ENCODE data around the gene CTPS2.

The CTPS2 gene

DNA sequence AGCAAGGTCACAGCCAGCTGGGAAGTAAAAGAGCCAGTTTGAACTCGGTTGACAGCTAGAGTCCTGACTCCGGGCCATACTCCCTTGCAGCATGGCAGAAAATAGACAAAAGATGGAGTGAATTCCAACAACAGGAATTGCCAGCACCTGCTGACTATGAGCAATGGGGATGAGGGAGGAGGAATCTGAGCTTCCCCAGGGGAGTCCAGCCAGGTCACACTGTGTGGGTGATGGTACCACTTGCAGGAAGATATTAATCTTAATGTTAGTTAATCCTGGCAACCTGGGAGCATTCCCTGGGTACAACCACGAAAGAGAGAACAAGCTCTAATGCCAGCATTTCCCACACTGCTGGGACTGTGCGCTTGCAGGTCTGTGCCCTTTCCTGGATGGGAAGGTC, 110.6 kb downstream of the CTPS2 start:
- Histone ChIP-seq H2BK15ac (replicated peaks; ENCODE audit: low read depth) (no peak overlapping the region), H3K4me3 (ENCODE audit: low read length) (no peak overlapping the region), H3K4ac (ENCODE audit: low read depth, low read length) (no peak overlapping the region), H2BK120ac (ENCODE audit: low read depth, low read length) (no peak overlapping the region), H3K23ac (ENCODE audit: low read length) (no peak overlapping the region), H3K79me1 (ENCODE audit: low read length) (no peaks in the 10 kb centered on the region), H2BK5ac (ENCODE audit: low read length) (no peak overlapping the region), H4K8ac (ENCODE audit: low read depth, low read length) (no peak overlapping the region), H4K5ac (ENCODE audit: low read length) (no peak overlapping the region), H3K27me3 (ENCODE audit: insufficient read depth, low read length, poor library complexity) (no peaks in the 10 kb centered on the region), H3K4me2 (ENCODE audit: low read length) (no peak overlapping the region), H3K9ac (ENCODE audit: low read length) (no peak overlapping the region), H3K56ac (ENCODE audit: low read length) (no peak overlapping the region), H3K27ac (ENCODE audit: low read depth, low read length) (no peak overlapping the region), H3K36me3 (ENCODE audit: control insufficient read depth, insufficient read depth, low read length) (no peaks in the 10 kb centered on the region), H2AK5ac (ENCODE audit: low read length) (no peak overlapping the region), H3K18ac (ENCODE audit: low read length) (no peak overlapping the region), H3K79me2 (ENCODE audit: control insufficient read depth, insufficient read depth, low read length) (no peaks in the 10 kb centered on the region), H3K4me1 (ENCODE audit: control insufficient read depth, low read depth, low read length) (no peaks in the 10 kb centered on the region)
- WGBS (ENCODE audit: extremely low coverage, insufficient coverage, low lambda C conversion rate): no CpG with 5 or more reads among the region's 4 CpGs
- no peak for DNase-seq

DNA sequence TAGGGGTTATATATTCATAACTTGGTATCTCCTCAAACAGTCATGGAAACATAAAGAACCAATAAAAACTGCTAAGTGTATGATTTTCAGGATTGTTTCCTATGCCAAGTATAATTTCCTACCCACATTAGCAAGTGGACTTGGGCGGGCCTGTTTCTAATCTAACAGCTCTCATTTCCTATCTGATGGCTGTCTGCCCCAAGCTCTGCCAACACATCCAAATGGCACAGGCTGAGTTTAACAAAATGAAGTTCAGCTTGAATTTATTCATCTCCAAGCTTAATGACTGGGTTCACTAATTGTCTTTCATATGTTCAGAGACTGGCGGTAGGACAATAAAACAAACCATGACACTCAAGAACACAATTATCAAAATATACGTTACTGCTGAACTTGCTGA, 118.0 kb downstream of the CTPS2 start:
- no peak overlapping the region for H3K4ac ChIP-seq (ENCODE audit: low read depth, low read length)
- H2BK5ac ChIP-seq (ENCODE audit: low read length): no peak overlapping the region
- no peak overlapping the region for H3K9ac ChIP-seq (ENCODE audit: low read length)
- H3K79me2 ChIP-seq (ENCODE audit: control insufficient read depth, insufficient read depth, low read length): no peaks in the 10 kb centered on the region
- no peaks in the 10 kb centered on the region for H3K36me3 ChIP-seq (ENCODE audit: control insufficient read depth, insufficient read depth, low read length)
- no peak overlapping the region for H3K4me3 ChIP-seq (ENCODE audit: low read length)
- no peaks in the 10 kb centered on the region for H3K79me1 ChIP-seq (ENCODE audit: low read length)
- H3K23ac ChIP-seq (ENCODE audit: low read length): no peak overlapping the region
- WGBS (ENCODE audit: extremely low coverage, insufficient coverage, low lambda C conversion rate): no CpG with 5 or more reads among the region's 3 CpGs
- H2BK120ac ChIP-seq (ENCODE audit: low read depth, low read length): no peak overlapping the region
- no peak overlapping the region for H3K27ac ChIP-seq (ENCODE audit: low read depth, low read length)
- no peak overlapping the region for H3K4me2 ChIP-seq (ENCODE audit: low read length)
- H4K5ac ChIP-seq (ENCODE audit: low read length): no peak overlapping the region
- H3K18ac ChIP-seq (ENCODE audit: low read length): no peak overlapping the region
- no peak overlapping the region for H4K8ac ChIP-seq (ENCODE audit: low read depth, low read length)
- no peak overlapping the region for H2BK15ac ChIP-seq (replicated peaks; ENCODE audit: low read depth)
- H3K56ac ChIP-seq (ENCODE audit: low read length): no peak overlapping the region
- no peak overlapping the region for H2AK5ac ChIP-seq (ENCODE audit: low read length)
- no peaks in the 10 kb centered on the region for H3K4me1 ChIP-seq (ENCODE audit: control insufficient read depth, low read depth, low read length)
- no peaks in the 10 kb centered on the region for H3K27me3 ChIP-seq (ENCODE audit: insufficient read depth, low read length, poor library complexity)
- DNase-seq: no peak

DNA sequence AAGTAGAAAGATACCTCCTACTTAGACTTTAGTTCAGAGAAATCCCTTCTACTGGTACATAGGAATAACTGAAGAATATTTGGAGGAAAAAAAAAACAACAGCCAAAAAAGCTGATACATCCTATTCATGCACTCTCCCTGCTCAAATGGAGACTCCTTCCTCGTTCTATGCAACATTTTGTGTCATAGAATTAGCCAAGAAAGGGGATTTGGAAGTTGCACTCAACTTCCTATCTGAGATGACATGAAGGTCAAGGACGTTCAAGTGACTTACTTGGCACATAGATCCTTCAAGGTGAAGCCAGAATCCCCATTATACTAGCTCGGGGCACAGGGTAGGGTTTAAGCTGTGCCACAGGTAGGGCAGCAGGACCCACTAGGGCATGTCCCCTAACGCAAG, 118.7 kb downstream of the CTPS2 start:
- no peak overlapping the region for H3K18ac ChIP-seq (ENCODE audit: low read length)
- H2AK5ac ChIP-seq (ENCODE audit: low read length): no peak overlapping the region
- no peak overlapping the region for H3K4me3 ChIP-seq (ENCODE audit: low read length)
- H3K23ac ChIP-seq (ENCODE audit: low read length): no peak overlapping the region
- H3K27me3 ChIP-seq (ENCODE audit: insufficient read depth, low read length, poor library complexity): no peaks in the 10 kb centered on the region
- no peaks in the 10 kb centered on the region for H3K79me2 ChIP-seq (ENCODE audit: control insufficient read depth, insufficient read depth, low read length)
- no peaks in the 10 kb centered on the region for H3K79me1 ChIP-seq (ENCODE audit: low read length)
- no peaks in the 10 kb centered on the region for H3K36me3 ChIP-seq (ENCODE audit: control insufficient read depth, insufficient read depth, low read length)
- no peak overlapping the region for H4K5ac ChIP-seq (ENCODE audit: low read length)
- no peak overlapping the region for H3K4ac ChIP-seq (ENCODE audit: low read depth, low read length)
- H3K4me1 ChIP-seq (ENCODE audit: control insufficient read depth, low read depth, low read length): no peaks in the 10 kb centered on the region
- H4K8ac ChIP-seq (ENCODE audit: low read depth, low read length): no peak overlapping the region
- WGBS (ENCODE audit: extremely low coverage, insufficient coverage, low lambda C conversion rate): no CpG with 5 or more reads among the region's 4 CpGs
- no peak overlapping the region for H3K4me2 ChIP-seq (ENCODE audit: low read length)
- no peak overlapping the region for H2BK120ac ChIP-seq (ENCODE audit: low read depth, low read length)
- no peak overlapping the region for H3K56ac ChIP-seq (ENCODE audit: low read length)
- no peak overlapping the region for H3K27ac ChIP-seq (ENCODE audit: low read depth, low read length)
- DNase-seq: no peak
- H2BK15ac ChIP-seq (replicated peaks; ENCODE audit: low read depth): no peak overlapping the region
- no peak overlapping the region for H3K9ac ChIP-seq (ENCODE audit: low read length)
- H2BK5ac ChIP-seq (ENCODE audit: low read length): no peak overlapping the region

DNA sequence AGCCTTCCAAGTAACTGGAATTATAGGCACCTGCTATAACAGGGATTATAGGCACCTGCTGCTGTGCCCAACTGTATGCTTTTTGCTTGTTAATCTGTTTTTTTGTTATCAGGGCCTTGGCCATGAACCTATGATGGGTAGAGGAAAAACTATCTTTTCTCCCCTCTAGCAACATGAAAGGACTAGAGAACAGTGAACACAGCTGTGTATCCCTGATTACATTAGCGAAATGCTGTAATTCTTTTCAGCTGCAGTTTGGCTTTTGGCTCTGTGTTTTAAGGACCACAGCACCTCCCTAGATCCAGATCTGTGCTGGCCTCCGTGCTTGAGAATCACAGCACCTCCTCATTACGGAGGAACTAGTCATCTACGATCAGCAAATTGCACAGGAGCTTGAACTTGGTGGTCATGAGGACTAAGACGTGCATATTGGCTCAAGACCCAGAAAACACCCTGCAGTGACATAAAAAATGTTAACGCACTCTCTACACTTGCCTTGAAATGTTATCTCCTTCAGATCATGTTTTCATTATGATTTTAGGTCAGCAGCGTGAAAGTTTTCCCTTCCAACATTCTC, 120.2 kb downstream of the CTPS2 start:
- DNase-seq: no peak
- no peak overlapping the region for H3K27ac ChIP-seq (ENCODE audit: low read depth, low read length)
- H2AK5ac ChIP-seq (ENCODE audit: low read length): no peak overlapping the region
- no CpG with 5 or more reads among the region's 7 CpGs for WGBS (ENCODE audit: extremely low coverage, insufficient coverage, low lambda C conversion rate)
- H3K27me3 ChIP-seq (ENCODE audit: insufficient read depth, low read length, poor library complexity): no peaks in the 10 kb centered on the region
- H3K79me1 ChIP-seq (ENCODE audit: low read length): no peaks in the 10 kb centered on the region
- no peak overlapping the region for H2BK15ac ChIP-seq (replicated peaks; ENCODE audit: low read depth)
- H3K56ac ChIP-seq (ENCODE audit: low read length): no peak overlapping the region
- no peaks in the 10 kb centered on the region for H3K79me2 ChIP-seq (ENCODE audit: control insufficient read depth, insufficient read depth, low read length)
- H3K9ac ChIP-seq (ENCODE audit: low read length): no peak overlapping the region
- H3K4me3 ChIP-seq (ENCODE audit: low read length): no peak overlapping the region
- H3K18ac ChIP-seq (ENCODE audit: low read length): no peak overlapping the region
- no peaks in the 10 kb centered on the region for H3K36me3 ChIP-seq (ENCODE audit: control insufficient read depth, insufficient read depth, low read length)
- no peak overlapping the region for H3K4me2 ChIP-seq (ENCODE audit: low read length)
- H3K23ac ChIP-seq (ENCODE audit: low read length): no peak overlapping the region
- H2BK120ac ChIP-seq (ENCODE audit: low read depth, low read length): no peak overlapping the region
- no peaks in the 10 kb centered on the region for H3K4me1 ChIP-seq (ENCODE audit: control insufficient read depth, low read depth, low read length)
- H2BK5ac ChIP-seq (ENCODE audit: low read length): no peak overlapping the region
- no peak overlapping the region for H4K8ac ChIP-seq (ENCODE audit: low read depth, low read length)
- H3K4ac ChIP-seq (ENCODE audit: low read depth, low read length): no peak overlapping the region
- no peak overlapping the region for H4K5ac ChIP-seq (ENCODE audit: low read length)

DNA sequence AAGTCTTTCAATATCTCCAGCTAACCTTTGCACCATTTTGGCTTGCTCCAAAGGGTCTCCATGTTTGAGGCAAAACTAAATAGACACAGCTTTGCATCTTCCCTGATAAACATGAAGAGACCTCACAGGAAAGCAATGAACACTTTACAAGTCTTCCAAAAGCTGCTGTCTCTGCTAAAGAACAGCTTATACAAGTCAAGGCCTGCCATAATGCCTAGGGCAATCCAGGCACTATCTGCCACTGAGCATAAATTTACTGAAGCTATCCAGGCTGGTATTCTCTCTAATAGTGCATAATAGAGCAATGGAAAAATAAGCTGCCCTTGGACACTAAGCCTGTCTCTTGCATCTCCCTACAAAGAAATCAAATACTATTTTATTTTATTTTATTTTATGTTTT, 122.6 kb downstream of the CTPS2 start:
- H2BK5ac ChIP-seq (ENCODE audit: low read length): no peak overlapping the region
- no peaks in the 10 kb centered on the region for H3K36me3 ChIP-seq (ENCODE audit: control insufficient read depth, insufficient read depth, low read length)
- no peak overlapping the region for H2AK5ac ChIP-seq (ENCODE audit: low read length)
- H3K27me3 ChIP-seq (ENCODE audit: insufficient read depth, low read length, poor library complexity): no peaks in the 10 kb centered on the region
- no peak overlapping the region for H3K4me2 ChIP-seq (ENCODE audit: low read length)
- H3K4me1 ChIP-seq (ENCODE audit: control insufficient read depth, low read depth, low read length): no peaks in the 10 kb centered on the region
- DNase-seq: no peak
- no peak overlapping the region for H3K27ac ChIP-seq (ENCODE audit: low read depth, low read length)
- no peak overlapping the region for H2BK15ac ChIP-seq (replicated peaks; ENCODE audit: low read depth)
- H3K79me1 ChIP-seq (ENCODE audit: low read length): no peaks in the 10 kb centered on the region
- no peak overlapping the region for H4K5ac ChIP-seq (ENCODE audit: low read length)
- no peak overlapping the region for H3K4ac ChIP-seq (ENCODE audit: low read depth, low read length)
- H2BK120ac ChIP-seq (ENCODE audit: low read depth, low read length): no peak overlapping the region
- no peaks in the 10 kb centered on the region for H3K79me2 ChIP-seq (ENCODE audit: control insufficient read depth, insufficient read depth, low read length)
- H3K18ac ChIP-seq (ENCODE audit: low read length): no peak overlapping the region
- H4K8ac ChIP-seq (ENCODE audit: low read depth, low read length): no peak overlapping the region
- no peak overlapping the region for H3K56ac ChIP-seq (ENCODE audit: low read length)
- no peak overlapping the region for H3K23ac ChIP-seq (ENCODE audit: low read length)
- no peak overlapping the region for H3K9ac ChIP-seq (ENCODE audit: low read length)
- H3K4me3 ChIP-seq (ENCODE audit: low read length): no peak overlapping the region

DNA sequence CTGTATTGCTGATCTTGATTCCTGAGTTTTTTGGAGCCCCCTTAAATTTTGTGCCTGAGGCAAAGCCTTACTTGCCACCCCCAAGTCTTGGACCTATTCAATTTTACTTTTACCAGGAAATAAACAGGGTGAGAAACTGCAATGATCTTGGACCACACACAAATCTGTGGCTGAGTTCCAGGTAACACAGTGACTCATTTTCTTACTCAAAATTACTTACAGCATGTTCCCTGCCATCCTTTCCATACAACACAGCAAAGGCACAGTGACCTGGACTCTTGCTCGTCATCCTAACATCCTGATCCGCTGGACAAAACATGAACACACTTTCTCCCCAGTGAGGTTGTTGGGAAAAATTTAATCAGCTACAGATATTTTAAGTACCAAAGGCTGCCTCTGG, 123.3 kb downstream of the CTPS2 start:
- Histone ChIP-seq H4K8ac (ENCODE audit: low read depth, low read length) (no peak overlapping the region), H3K79me1 (ENCODE audit: low read length) (no peaks in the 10 kb centered on the region), H3K27ac (ENCODE audit: low read depth, low read length) (no peak overlapping the region), H3K18ac (ENCODE audit: low read length) (no peak overlapping the region), H2AK5ac (ENCODE audit: low read length) (no peak overlapping the region), H3K4me1 (ENCODE audit: control insufficient read depth, low read depth, low read length) (no peaks in the 10 kb centered on the region), H3K4me3 (ENCODE audit: low read length) (no peak overlapping the region), H2BK15ac (replicated peaks; ENCODE audit: low read depth) (no peak overlapping the region), H3K9ac (ENCODE audit: low read length) (no peak overlapping the region), H3K4me2 (ENCODE audit: low read length) (no peak overlapping the region), H2BK120ac (ENCODE audit: low read depth, low read length) (no peak overlapping the region), H3K36me3 (ENCODE audit: control insufficient read depth, insufficient read depth, low read length) (no peaks in the 10 kb centered on the region), H4K5ac (ENCODE audit: low read length) (no peak overlapping the region), H2BK5ac (ENCODE audit: low read length) (no peak overlapping the region), H3K23ac (ENCODE audit: low read length) (no peak overlapping the region), H3K4ac (ENCODE audit: low read depth, low read length) (no peak overlapping the region), H3K56ac (ENCODE audit: low read length) (no peak overlapping the region), H3K79me2 (ENCODE audit: control insufficient read depth, insufficient read depth, low read length) (no peaks in the 10 kb centered on the region), H3K27me3 (ENCODE audit: insufficient read depth, low read length, poor library complexity) (no peaks in the 10 kb centered on the region)
- whole genome bisulfite sequencing (ENCODE audit: extremely low coverage, insufficient coverage, low lambda C conversion rate): no CpG with 5 or more reads among the region's 2 CpGs
- DNase-seq: no peak

Data from mesendoderm (in vitro differentiated cells).